GM18873 (cell line): ENCODE measurements around the gene TMEM139.
A peak's percentile ranks its signal among the peaks of the same experiment; 100 is the strongest.
"Not testable (repeated sequence)": the region's sequence is repeated elsewhere in the genome, so short reads cannot be mapped to it uniquely, and the experiment has no call there.

Experiments used
- ATAC-seq: cut with Tn5 transposase; IDR thresholded peaks from one replicate; pipeline ENCODE4 v1.9.1; 2021; ENCODE audit warnings: mild to moderate bottlenecking, moderate library complexity, moderate number of reproducible peaks; ENCODE audit not compliant: unreplicated experiment, low FRiP score

TMEM139 gene

DNA sequence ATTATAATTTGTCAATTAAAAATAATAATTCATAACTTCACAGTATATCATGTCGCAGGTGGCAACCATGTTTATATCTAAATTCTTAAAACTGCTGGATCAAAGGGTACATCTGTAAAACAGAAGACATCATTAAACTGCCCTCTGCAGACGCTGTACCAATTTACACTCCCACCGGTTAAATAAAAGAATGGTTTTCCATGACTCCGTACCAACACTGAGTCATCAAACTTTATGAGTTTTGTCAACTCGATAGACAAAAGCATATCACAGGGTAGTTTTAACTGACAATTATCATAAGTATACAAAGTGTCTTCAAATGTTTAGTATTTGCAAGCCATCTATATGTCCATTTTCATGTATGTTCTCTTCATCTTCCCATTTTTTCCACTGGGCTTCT, 27.3 kb upstream of the TMEM139 start:
- ATAC-seq: no peak

DNA sequence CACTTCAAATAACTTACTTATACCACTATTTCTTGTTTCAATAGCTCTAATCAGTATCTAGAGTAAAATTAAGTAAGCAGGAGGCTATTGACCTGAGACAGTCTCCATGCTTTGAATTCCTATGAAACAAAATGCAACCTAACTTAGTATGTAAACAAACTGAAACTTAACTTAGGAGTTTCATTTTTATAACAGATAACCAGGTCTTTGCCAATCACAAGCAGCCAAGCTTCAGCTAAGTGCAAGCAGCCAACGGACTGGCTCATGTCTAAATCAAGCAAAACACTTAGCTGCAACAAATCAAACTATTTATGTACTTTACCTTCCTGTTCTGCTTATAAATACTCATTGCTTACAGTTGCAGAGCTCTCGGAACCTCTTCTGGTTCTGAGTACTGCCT, 25.9 kb upstream of the TMEM139 start:
- ATAC-seq: peak; percentile 30

DNA sequence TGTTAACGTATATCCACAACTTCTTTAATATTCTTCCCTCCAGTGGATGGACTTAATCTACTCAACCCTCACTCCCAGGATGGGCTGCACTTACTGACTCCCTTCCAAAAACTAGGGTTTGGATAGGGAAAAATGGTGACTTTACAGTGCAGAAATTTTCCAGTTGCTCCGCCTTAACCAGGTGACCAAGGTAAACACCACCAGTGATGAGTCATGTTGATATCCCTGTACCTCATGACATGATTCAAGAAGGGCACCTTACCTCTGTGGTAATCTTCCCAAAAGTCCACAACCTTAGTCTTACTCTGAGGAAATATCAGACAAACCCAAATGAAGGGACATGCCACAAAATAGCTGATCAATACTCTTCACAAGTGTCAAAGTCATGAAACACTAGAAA, 25.0 kb upstream of the TMEM139 start:
- ATAC-seq: no peak

DNA sequence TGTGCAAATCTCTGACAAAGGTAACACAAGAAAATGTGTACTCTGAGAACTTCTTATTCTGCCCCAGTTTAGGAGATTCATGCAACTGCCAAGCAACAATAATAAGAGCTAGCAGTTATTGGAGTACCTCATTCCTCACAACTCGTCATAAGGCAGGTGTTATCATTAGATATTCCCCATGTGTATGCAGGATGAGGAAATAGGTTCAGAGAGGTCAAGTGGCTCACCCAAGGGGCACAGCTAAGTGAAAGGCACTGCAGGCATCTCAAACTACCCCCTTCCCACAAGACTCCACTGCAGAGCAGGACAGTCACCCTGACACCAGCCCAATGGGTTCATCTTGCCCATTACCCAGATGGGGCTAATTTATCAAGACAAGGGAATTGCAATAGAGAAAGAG, 22.9 kb upstream of the TMEM139 start:
- no peak for ATAC-seq

DNA sequence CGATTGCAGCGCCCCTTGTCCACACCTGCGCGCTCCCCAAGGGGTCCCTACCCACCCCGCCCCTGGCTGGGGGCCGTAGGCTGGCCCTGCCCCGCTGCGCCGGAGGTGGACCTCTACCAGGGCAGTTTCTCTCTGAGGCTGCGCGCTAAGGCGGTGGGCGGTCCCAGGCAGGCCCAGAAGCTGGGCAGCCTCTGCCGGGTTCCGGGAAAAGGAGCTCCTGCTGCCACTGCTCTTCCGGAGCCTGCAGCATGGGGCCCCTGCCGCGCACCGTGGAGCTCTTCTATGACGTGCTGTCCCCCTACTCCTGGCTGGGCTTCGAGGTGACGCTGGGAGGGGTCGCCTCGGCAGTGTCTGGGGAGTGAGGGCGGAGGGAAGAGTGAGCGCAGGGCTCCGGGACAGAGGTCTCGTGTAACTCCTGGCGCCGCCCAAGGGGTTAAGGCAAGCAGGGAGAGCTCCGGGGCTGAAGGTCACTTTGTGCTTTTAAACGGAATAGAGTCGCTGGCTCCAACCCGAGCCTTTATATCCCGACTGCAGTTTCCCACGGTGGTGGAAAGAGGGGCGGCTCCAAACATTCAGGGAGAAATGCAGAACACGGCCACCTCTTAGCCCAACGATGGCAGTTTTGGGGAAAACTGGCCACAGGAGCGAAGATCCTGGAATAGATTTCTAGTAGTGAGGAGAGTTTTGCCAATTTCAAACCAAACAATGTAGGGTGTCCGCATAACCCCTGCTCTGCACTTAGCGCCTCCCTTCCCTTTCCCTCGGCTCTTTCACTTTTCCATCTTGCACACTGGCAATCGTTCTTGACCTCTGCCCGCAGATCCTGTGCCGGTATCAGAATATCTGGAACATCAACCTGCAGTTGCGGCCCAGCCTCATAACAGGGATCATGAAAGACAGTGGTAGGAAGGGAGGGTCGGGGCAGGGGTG, 21.2 kb upstream of the TMEM139 start, which contains the start of gene GSTK1:
GSTK1 (plus strand) TSS at position 176 of the 930 bp plus-strand sequence; CDS start at position 249, 73 bp downstream.
- ATAC-seq: peak; percentile 97

DNA sequence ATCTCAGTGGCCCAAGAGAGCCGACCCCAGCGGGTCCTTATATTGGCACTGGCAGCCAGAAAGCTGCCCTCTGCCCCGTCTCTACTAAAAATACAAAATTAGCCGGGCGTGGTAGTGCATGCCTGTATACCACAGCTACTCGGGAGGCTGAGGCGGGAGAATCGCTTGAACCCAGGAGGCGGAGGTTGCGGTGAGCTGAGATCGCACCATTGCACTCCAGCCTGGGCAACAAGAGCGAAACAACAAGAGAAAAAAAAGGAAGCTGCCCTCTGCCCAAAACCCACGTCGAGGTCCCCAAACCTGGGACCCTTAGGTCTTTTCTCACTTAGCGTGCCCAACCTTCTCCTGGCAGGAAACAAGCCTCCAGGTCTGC, 20.6 kb upstream of the TMEM139 start:
- ATAC-seq: not testable (repeated sequence)

DNA sequence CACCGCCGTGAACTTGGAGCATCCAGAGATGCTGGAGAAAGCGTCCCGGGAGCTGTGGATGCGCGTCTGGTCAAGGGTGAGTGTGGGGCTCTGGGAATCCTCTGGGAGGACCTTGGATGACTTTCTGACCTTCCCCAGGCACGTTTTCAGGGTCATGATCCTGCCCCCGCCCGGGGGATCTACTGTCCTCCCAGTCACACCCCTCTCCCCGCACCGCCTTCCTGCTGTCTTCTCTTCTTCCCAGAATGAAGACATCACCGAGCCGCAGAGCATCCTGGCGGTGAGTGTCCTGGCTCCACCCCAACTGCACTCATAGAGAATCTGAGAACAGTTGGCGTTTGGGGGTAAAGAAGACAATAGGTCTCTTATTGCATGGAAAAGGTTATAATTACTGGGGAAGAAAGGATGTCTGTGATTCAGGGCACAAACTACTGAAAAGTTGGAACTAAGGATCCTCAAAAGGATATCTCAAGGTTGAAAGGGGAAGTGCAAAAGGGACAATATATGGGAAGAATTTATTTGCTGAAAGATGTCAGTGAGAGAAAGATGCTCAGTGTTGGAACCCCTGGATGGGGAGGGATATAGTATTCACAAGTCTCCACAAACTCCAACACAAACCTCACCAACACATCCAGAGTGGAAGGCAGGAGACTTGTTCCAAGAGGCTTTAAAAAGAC, 19.6 kb upstream of the TMEM139 start:
- no peak for ATAC-seq

DNA sequence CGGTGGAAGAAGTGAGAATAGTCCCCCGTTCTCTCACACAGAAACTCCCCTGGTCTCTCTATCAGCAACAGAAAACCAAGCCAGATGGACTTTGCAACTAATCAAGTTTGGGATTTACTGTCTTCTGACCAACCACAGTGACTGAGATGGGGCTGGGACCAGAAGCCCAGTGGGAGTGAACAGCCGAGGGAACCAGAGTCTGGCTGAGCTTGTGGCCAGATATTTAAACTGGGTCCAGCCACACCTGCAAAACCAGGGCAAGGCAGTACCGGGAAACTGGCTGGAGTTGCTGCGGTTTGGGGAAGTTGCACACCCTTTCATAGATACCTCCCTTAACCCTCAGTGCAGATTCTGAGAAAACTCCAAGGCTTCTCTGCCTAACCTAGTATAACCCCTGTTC, 15.5 kb upstream of the TMEM139 start:
- ATAC-seq: no peak

DNA sequence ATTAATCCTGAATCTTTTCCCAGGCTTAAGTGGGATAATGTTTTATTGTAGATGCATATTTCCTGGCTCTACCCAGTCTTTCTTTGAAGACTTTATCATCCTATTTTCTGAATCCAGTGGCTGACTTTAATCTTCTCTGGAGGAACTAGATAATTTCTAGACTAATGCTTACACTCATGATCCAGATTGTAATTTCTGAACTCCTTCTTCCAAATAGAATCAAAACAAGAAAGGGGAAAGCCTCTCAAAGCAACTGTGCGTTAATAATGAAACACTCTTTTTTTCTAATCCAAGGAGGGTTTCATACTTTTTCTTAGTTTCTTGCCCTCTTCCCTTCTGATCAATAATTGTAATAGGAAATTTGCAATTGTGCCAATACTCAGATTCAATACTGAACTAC, 13.5 kb upstream of the TMEM139 start:
- no peak for ATAC-seq

DNA sequence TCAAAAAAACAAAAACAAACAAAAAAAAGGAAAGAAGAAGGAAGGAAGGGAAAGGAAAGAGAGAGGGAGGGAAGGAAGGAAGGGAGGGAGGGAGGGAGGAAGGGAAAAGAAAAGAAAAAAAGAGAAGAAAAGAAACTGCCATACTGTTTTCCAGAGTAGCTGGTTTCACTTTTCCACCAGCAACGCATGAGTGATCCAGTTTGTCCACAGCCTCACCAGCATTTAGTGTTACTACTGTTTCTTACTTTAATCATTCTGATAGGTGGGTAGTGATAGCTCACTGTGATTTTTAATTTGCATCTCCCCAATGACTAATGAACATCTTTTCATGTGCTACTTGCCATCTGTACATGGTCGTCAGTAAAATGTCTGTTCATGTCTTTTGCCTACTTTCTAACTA, 11.9 kb upstream of the TMEM139 start:
- ATAC-seq: no peak

DNA sequence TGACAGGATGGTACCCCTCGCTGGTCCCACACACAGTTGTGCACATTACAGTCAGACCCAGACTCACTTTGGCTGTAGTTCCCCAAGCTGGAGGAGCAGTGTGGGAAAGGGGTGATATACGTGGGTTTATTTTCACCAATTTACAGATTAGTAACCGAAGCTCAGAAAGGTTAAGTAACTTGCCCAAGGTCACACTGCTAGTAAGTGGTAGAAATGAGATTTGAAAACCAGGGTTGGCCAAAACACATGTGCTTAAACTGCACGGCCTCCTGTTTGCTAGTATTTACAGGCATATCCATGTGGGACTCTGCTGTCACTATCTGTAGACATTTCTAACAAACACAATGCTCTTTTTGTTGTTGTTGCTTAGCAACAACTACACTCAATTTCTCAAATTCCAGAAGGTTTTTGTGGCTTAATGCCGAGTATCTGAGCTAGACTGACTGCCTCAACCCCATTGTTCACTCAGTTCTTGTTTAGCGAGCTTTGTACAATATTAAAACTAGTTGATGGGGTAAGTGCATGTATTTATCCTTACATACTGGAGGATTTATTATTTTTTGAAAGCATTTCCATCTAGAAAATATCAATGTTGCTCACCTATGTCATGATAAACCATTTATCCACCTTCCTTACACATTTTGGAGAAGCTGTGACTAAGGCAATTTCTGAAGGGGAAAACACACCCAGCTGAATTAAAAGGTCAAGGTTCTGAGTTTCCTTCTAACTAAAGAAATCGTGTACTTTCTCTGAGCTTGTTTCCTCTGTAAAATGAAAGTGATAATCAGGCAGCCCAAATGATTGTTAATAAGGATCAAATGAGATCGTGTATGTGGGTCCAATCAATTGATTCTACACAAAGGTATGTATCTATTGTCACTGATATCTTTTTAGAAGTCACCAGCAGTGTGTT, 5.3 kb upstream of the TMEM139 start:
- no peak for ATAC-seq

DNA sequence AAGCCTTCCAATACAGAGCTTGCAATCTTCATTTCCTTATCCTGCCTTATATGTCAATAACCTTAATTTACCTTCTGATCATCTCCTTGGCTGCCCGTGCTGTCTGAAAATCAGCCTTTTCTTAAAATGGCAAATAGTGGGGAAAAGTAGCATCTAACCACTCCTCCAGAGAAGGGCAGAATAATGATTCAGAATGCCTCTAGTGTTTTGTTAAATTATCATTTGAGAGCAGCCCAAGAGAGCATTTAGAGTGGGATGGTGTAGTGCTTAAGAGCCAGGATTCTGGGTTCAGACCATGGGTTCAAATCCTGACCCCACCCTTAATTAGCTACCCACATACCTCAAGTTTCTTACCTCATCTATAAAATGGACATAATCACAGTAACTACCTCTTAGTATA, 4.6 kb upstream of the TMEM139 start:
- ATAC-seq: no peak

DNA sequence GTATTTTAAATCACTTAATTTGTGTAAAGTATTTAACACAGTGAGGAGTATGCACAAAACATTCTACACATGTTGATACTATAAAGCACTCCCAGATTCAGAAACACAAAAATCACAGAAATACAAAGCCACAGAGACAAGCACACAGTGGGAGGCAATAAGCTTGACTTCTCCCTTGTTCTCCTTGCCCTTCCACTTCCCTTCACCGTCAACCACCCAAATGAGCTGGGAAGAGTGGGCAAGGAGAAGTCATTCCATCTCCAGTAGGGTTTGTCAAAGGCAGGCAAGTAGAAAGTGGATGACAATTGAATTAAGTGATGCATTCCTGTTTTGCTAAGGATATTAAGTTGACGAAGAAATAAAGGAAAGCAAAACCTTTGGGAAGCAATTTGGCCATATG, 4.2 kb upstream of the TMEM139 start:
- ATAC-seq: no peak

DNA sequence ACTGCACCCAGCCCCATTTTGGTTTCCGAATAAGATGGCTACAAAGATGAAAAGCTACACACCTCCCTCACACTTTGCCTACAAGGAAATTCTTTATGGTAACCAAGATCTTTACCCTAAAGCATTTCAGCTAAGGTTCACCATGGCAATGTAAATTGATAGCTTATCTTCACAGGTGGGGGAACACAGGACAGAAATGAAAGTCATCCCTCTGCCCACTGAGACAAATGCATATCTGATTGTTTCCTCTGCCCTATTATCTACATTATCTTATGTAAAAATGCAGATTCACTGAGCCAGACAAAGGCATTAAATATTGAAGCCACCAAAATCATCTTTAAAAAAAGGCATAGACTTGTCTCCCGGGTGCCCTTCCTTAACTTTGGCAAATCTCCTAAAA, 3.2 kb upstream of the TMEM139 start:
- ATAC-seq: no peak

DNA sequence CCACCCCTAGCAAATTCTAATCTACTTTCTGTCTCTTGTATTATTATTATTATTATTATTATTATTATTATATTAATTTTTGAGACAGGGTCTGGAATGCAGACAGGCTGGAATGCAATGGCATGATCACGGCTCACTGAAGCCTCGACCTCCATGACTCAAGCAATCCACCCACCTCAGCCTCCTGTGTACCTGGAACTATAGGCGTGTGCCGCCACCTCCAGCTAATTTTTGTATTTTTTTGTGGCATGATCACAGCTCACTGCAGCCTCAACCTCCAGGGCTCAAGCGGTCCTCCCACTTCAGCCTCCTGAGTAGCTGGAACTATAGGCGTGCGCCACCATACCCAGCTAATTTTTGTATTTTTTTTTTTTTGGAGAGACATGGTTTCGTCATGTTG, 2.6 kb upstream of the TMEM139 start:
- no peak for ATAC-seq

DNA sequence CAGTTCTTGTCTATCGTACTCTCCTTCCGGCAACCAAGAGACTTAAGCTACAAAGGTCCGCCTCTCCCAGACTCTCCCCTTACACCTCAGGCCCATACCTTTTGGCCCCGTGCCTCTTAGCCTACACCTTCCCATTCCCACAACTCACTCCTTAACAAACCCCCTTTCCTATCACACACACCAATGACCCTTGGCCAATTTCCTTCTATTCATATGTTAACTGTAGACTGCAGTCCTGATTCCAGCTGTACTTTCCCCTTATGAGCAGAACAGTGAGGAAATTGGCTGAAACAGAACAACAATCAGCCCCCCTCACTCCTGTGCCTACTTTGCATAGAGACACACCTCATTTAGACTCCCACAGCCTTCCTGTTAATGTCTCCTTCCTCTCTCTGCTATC, 1.4 kb upstream of the TMEM139 start:
- ATAC-seq: no peak

DNA sequence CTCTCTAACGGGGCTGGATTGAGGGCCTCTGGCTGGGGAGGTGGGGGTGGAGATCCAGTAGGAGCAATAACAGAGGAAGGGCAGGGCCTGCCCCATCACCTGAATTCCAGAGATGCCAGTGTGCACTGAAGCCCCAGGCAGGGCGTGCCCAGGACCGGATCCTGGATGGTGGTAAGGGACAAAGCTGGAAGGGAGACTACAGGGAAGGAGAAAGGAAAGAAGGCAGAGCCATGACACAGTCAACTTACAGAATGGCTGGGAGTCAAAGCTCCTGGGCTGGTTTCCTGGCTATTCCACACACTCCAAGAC, 666 bp downstream of the TMEM139 start:
- no peak for ATAC-seq

DNA sequence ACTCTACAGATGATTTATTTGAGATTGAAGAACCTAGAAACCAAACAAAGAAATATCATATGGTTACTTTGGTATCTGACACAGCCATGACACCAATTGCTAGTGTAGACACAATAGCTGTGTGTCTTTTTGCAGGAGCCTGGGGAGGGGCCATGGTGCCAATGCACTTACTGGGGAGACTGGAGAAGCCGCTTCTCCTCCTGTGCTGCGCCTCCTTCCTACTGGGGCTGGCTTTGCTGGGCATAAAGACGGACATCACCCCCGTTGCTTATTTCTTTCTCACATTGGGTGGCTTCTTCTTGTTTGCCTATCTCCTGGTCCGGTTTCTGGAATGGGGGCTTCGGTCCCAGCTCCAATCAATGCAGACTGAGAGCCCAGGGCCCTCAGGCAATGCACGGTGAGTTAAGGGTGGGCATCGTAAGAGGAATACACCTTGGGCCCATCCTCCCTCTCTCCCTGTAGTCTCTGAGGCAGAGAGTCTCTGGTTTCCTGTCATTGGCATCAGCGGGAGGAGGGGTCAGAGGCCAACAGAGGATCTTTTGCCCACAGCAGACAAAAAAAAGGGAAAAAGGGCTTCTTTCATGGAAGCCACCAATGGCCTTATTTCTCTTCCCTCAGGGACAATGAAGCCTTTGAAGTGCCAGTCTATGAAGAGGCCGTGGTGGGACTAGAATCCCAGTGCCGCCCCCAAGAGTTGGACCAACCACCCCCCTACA, 1.2 kb downstream of the TMEM139 start:
- no peak for ATAC-seq

DNA sequence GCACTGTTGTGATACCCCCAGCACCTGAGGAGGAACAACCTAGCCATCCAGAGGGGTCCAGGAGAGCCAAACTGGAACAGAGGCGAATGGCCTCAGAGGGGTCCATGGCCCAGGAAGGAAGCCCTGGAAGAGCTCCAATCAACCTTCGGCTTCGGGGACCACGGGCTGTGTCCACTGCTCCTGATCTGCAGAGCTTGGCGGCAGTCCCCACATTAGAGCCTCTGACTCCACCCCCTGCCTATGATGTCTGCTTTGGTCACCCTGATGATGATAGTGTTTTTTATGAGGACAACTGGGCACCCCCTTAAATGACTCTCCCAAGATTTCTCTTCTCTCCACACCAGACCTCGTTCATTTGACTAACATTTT, 1.7 kb downstream of the TMEM139 start:
- no peak for ATAC-seq

DNA sequence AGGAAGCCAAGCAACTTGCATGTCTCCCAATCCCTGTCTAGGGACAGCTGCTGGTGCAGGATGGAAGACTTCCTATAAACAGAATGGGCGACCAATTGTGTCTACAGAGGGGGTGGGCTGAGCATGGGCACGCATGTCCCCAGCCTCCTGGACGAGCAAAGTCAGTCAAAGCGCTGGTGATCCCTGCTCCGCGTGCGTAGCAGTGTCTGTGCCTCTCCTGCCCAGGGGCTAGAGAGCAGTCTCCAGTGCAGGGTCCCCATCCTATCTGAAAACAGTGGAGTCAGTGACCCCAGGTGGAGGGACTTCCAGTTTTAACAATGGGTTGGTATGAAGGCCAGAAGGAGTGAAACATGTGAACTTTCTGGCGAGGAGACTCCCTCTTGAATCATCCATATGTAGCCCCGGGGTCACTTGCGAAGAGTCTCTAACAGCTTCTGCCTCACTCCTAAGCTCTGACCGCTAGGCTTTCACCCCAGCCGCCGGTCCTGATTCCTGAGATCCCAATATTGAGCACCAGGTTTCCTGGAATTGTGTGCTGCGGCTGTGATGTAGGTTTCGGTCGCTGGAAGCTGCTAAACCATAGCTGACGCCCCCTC, 2.7 kb downstream of the TMEM139 start:
- ATAC-seq: no peak
